Measurements from ENCODE around the gene PSMD11.

DNA sequence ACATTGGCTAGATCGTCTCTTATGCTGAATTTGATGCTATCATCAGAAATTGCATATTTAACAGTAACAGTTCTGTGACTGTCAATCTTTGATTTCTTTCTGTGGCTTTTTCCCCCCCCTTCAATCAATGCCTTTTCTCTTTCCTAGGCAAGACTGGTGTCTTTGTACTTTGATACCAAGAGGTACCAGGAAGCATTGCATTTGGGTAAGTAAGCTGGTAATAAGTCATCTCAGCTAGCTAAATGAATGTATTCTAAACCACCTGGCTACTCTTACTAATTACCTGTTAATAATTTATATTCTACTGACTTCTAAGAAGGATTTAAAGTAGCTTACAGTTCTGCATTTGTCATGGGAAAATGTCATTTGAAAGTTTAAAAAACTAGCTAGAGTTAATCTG, 20.1 kb downstream of the PSMD11 start:
- no peak for TF ChIP-seq CTCF (conservative IDR thresholded peaks at IDR 0.05; ENCODE audit: low read length)
- TF ChIP-seq EZH2phosphoT487 (IDR thresholded peaks at IDR 0.05; ENCODE audit: borderline replicate concordance, low read depth, low read length): no peak

Data from OCI-LY7 (cell line).